ACHN (cell line): Measurements from ENCODE around the gene ZNF79.

Experiments
- DNase-seq: peaks from one replicate; pipeline ENCODE4 v3.0.0-alpha.2; 2015
- in situ Hi-C: cut with HindIII; loops from 2 replicates; pipeline ENCODE4 v1.10.0; 2017; ENCODE audit warnings: low sequenced_read_pairs, low pct_ligation_motif_present, low pct_unique_long_range_greater_than_20kb

ZNF79 gene

DNA sequence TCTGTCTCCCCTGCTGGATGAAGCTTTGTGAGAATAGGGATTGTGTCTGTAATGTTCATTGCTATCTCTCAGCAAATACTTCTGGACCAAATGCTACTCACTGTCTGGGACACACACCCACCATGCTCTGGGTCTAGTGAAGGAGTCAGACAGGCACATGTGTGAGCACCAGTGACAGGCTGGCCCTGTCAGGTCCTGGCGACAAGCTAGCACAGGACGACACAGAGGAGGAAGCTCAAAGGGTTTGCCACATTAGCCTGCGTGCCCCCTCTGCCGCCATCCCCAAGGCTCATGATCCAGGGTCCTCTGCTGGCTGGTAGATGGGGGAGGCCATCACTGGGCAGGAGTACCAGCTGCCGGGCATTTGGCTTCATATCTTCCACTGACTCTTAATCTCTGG, 50.4 kb downstream of the ZNF79 start:
- in situ Hi-C loops: no loop called here
- no peak for DNase-seq

- no peak for DNase-seq
- in situ Hi-C loops: no loop called here
Measured at GRCh38 chr9:127479507-127480081, 55.4 kb downstream of the ZNF79 start.

GRCh38 chr9:127482662-127483061, 58.5 kb downstream of the ZNF79 start:
- no peak for DNase-seq
- in situ Hi-C loops: no loop called here

- DNase-seq: no peak
- in situ Hi-C loops: no loop called here
Measured at GRCh38 chr9:127485995-127486394, 61.8 kb downstream of the ZNF79 start.

DNA sequence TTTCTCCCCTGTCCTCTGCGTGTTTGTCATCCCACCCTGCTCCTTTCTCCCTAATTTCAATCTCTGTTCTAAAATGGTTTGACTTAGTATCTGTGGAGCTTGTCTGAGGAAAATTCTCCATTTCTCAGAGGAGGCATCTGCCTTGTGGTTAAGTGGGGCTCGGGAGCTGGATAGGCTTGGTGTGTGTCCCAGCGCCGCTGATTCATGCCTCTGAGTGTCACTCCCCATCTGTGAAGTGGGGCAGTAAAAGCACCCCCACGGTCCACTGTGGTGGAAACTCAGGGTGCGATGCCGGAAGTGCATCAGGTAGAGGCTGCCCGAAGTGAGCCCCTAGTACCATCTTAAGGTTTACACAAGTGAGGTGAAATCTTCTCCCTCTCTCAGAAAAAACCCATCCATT, 64.8 kb downstream of the ZNF79 start:
- in situ Hi-C loops: no loop called here
- no peak for DNase-seq

- in situ Hi-C loops: no loop called here
- no peak for DNase-seq
Measured at GRCh38 chr9:127489471-127490115, 65.4 kb downstream of the ZNF79 start.

- no peak for DNase-seq
- in situ Hi-C loops: no loop called here
Measured at GRCh38 chr9:127490535-127491230, 66.5 kb downstream of the ZNF79 start.

DNA sequence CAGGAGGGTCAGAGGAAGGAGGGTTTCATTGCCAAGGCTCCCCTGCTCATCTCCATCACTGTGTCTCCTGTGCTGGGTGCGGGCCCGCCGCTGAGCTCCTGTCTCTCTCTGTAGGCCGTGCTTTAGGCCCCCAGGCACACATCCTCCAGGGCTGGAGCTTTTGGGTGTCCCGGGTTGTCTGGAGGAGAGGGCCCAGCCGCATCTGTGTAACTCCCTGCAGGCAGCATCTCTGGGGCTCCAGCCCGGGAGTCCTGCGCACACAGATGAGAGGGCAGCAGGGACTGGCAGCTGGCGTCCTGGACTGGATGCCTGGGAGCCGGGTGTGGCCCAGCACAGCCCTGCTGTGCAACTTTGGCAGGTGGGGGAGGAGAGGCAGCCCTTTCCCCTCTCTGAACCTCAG, 67.3 kb downstream of the ZNF79 start:
- in situ Hi-C loops: no loop called here
- no peak for DNase-seq

- in situ Hi-C loops: no loop called here
- DNase-seq: no peak
Measured at GRCh38 chr9:127492616-127493015, 68.4 kb downstream of the ZNF79 start.

- in situ Hi-C loops: no loop called here
- DNase-seq: no peak
Measured at GRCh38 chr9:127493592-127494303, 69.6 kb downstream of the ZNF79 start.

DNA sequence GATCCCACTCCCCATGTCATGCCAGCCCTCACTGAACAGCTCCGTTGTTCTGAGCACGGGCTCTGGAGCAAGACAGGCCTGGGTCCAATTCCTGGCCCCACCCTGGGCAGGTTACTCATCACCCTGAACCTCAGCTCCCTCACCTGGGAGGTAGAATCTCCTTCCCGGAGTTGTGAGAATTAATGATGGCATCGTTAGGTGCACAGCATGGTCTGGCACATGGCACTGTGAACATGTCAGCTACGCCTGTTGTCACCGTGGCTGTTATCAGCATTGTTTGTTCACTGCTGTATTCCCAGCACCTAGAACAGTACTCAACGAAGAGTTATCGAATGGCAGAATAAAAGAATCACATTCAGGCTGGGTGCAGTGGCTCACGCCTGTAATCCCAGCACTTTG, 70.1 kb downstream of the ZNF79 start:
- no peak for DNase-seq
- in situ Hi-C loops: no loop called here
